Adipose tissue (tissue), 3 donors: ENCODE data around the gene NRP2. TPM values are rescaled to one million over a fixed set of nuclear protein-coding genes. Genes with fewer than 3 reads are reported as not detected.

Source experiments
- H3K27ac ChIP-seq: one replicate; pipeline ENCODE4 v1.5.1; 2013; ENCODE audit warnings: low read depth, low read length
- WGBS, 3 donors: extraction: QIAGEN DNeasy Blood & Tissue Kit; methylation state at CpG; one replicate each; pipeline ENCODE4 v1.1.7; 2013; 5-methylcytosine and 5-hydroxymethylcytosine counted together
- polyA plus RNA-seq, 3 donors: library from polyadenylated mRNA; stranded (reverse); fragments of 200-250 nt; gene quantifications; one replicate each; pipeline ENCODE4 v1.2.3, GENCODE V29; 2013
- donor health status: healthy with polysubstance abuse.
- donor health status: Bipolar disorder and iron deficiency.
- donor health status: healthy.

The NRP2 gene
- polyA plus RNA-seq, 3 donors = 1.7 to 20.4 (median 11.4) TPM

DNA sequence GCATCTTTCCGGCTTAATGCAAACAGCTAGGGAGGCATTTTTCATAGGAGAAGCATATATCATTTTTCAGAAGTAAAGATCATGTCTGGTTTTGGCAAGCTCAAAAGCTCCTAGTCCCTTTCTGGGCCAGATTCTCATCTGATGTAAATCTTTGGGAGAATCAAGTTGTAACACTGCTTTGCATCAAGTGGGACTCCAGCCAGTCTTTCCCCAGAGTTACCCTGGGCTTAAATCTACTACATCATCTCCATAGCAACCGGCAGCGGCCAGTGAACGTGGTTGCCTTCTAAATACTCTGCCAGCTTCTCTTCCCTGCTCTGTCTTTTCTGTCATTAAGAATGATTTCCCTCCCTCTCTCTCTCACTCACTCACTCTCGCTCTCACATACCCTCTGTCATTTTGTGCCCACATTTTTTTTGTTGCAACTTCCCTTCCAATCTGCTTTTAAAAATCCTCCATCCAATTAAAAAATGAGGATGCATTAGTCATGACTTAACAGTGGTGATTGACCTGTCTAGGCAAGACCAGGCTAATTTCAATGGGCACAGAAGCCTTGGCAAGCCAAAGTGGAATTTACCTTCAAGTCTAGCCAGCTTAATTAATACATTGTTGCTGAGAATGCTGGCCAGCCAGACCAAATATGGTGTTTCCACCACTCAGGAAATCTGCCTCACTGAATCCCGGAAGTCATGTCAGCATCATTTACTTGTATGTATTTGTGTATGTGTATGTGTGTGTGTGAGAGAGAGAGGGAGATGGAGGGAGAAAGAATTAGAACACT is 93.0 kb downstream of the NRP2 start:
- H3K27ac ChIP-seq = no peak overlapping the region
- WGBS, 3 donors = 48 to 59% (median 56%) methylated on average over 6 of the region's 6 CpGs

DNA sequence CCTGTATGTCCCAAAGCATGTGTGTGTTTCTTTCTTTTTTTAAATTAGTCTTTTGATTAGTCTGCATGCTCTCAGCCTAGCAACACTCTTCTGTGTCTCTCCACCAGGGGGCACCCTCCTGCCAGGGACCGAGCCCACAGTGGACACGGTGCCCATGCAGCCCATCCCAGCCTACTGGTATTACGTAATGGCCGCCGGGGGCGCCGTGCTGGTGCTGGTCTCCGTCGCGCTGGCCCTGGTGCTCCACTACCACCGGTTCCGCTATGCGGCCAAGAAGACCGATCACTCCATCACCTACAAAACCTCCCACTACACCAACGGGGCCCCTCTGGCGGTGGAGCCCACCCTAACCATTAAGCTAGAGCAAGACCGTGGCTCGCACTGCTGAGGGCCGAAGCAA is 93.8 kb downstream of the NRP2 start:
- 57 to 86% (median 77%) methylated on average over 19 of the region's 19 CpGs for whole genome bisulfite sequencing, 3 donors
- no peak overlapping the region for H3K27ac ChIP-seq

- 71 to 84% (median 79%) methylated on average over 5 of the region's 5 CpGs for WGBS, 3 donors
These were observed 94.4 kb downstream of the NRP2 start for GRCh38 chr2:205776720-205777119.

DNA sequence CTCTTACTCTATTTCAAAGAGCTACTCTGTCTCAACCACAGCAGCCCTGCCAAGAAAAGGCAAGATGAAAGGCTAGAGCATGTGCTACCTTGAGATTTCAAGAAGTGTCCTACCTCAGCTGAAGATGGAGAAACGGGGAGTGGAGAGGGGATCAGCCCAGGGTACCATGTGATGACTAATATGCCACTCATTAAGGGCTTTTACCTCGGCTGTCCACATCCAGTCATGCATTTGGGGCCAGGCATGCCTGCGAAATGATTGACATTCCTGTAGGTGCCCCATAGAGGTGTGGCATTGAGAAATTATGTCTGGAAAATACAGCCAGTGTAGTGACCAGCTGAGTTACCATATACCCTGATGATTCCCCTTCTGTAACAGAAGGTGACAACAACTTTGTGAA is 96.1 kb downstream of the NRP2 start:
- no peak overlapping the region for H3K27ac ChIP-seq
- 79 to 91% (median 86%) methylated on average over 3 of the region's 3 CpGs for WGBS, 3 donors

More at GRCh38 chr2:205776720-205777119, 94.4 kb downstream of the NRP2 start:
- H3K27ac ChIP-seq = no peak overlapping the region

DNA sequence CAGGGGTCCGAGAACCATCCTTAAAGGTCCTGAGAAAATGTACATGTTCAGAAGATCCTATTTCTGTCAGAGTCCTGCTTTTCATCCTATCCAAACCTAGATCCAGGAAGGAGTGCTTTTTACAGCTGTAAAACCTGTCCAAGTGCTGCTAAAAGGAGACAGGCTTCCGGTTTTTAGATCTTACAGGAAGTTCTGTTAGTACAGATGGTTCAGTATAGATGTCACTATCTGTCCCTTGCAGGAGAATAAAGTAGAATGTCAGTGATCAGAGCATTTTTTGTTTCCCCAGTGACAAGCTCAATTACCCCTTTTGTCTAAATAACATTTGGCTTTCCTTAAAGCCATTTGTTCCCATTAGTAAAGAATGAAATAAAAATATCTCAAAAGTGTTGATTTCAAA is 98.3 kb downstream of the NRP2 start:
- no peak overlapping the region for H3K27ac ChIP-seq
- WGBS, 3 donors = 59 to 77% (median 66%) methylated on average over 2 of the region's 2 CpGs

DNA sequence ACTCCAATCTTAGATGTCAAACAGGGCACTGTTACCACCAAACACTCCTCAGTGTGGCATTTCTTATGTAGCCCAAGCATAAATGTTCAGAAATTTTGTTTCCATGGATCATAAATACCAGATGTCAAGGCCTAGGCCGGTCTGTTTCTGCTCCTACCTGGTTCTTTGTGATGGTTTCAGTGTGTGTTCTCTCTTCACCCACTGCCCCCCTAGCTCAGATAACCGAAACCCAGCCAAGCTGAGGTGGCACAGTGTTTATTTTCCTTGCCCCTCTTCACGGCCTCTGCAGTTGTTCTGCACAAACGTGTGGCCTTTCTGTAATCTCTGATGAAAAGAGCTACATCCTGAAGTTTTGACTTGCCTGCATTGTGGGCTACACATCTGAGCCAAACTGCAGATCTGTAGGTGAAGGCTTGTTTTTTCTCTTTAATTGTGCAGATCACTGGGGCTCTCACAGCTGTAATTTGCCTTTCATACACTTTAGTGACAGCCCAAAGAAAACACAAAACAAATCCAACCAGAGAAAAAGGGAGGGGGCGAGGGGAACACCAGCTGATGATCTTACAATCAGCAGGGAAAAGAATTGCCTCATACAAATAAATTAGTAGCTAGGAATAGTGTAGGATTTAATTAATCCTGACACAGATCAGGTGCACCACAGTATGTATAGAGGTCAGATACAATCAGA is 99.1 kb downstream of the NRP2 start:
- 74 to 79% (median 77%) methylated on average over 5 of the region's 5 CpGs for WGBS, 3 donors
- H3K27ac ChIP-seq = no peak overlapping the region

DNA sequence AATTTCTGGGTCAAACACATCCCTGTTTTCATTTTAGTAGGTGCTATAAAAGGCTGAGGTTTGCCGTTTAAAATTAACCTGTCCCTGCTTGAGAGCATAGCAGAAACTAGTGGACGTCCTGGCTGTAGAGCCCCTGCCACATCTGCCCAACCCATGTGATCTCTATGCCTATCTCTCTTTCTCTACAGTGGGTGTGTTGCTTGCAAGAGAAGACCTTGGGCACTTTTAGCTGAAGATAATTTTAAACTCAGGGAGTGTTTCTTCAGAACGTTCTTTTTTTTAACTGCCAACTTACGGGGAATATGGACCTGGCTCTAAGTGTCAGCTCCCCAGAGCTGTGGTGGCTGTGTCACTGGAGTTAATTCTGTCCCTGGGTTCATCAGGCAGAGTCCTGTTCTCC is 100.6 kb downstream of the NRP2 start:
- no peak overlapping the region for H3K27ac ChIP-seq
- 77 to 91% (median 85%) methylated on average over 4 of the region's 4 CpGs for WGBS, 3 donors

DNA sequence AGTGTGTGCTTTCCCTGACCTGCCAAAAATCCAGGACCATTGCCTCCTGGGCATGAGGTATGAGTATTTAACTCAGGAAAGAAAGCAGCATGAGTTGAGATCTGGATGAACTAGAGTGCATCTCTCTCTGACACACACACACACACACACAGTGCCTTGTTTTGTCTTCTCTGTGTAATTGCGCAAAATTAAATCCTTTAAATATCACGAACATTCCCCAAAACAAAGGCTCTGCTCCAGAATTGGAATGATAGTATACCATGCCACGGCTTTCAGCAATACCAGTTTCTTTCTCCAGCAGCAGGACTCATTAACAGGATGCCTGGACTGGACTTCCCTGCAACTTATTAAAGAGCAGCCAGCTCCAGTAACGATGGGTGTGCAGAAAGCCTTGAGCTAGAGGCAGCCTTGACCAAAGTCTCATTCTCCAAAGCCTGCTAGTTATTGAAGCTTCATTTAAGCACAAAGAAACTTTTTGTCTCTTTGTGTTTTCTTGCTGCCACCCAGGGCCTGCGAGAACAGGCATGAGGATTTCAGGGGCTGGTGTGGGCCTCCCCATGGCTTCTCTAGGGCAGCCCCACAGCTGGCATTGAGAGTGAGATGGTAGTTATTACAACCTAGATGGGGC is 101.7 kb downstream of the NRP2 start:
- H3K27ac ChIP-seq = no peak overlapping the region
- WGBS, 3 donors = 85 to 94% (median 93%) methylated on average over 5 of the region's 5 CpGs

DNA sequence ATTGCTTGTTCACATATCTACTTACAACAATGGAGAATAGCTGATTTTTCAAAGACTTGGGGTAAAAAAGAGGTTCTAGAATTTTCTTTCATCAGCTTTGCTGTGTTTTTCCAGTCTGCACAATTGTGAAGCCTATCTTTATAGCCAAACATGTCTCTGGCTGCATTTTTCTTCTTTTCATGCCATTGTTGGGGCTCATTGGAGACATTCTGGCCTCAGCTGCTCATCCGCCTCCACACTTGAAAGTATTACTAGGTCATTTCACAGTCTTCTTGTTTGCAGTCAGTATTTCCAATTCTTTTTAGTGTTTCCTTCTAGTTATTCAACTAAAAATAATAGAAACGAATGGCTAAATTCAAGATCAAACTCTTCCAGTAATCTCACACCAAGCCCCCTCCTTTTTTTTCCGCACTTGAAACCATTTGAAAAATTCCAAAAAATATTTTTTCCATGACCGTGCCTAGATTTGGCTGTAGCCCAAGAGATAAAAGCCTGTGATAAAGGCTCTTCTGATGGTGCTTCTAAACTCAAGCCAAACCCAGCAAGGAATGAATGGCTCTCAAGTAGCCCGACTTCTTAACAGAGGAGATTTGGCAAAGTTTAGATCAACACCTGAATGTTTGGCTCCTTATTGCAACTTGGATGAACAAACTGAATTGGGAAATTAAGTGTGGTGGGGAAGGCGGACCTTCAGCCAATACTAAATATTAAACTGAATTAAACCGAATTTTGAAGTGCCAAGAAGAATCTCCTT is 103.4 kb downstream of the NRP2 start:
- H3K27ac ChIP-seq = no peak overlapping the region
- WGBS, 3 donors = 65 to 70% (median 67%) methylated on average over 7 of the region's 7 CpGs

GRCh38 chr2:205786976-205787375 is 104.7 kb downstream of the NRP2 start:
- H3K27ac ChIP-seq = no peak overlapping the region
- 87 to 94% (median 91%) methylated on average over 4 of the region's 4 CpGs for WGBS, 3 donors

GRCh38 chr2:205787761-205788160 is 105.5 kb downstream of the NRP2 start:
- H3K27ac ChIP-seq = no peak overlapping the region
- WGBS, 3 donors = 84 to 95% (median 93%) methylated on average over 3 of the region's 3 CpGs

GRCh38 chr2:205789906-205790305 is 107.6 kb downstream of the NRP2 start:
- no peak overlapping the region for H3K27ac ChIP-seq
- 74 to 86% (median 79%) methylated on average over 1 of the region's 1 CpG for WGBS, 3 donors

DNA sequence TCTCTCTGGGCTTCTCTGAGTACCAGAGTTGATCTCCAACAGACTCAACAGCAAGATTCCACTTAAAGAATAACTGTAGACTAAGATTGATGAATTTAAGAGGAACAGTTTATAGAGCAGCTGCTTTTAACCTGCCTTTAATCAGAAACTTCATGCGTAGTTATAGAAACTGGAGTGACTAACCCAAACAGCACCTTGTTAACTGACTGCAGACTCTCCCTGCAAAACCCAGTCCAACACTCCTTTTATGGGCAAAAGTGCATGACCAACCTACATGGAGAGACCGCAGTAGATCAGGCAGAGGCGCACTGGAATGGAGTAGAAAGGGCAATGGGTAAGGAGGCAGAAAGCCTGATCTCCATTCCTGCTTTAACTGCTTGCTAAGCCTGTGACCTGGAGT is 110.6 kb downstream of the NRP2 start:
- WGBS, 3 donors = 84 to 98% (median 89%) methylated on average over 3 of the region's 3 CpGs
- no peak overlapping the region for H3K27ac ChIP-seq

DNA sequence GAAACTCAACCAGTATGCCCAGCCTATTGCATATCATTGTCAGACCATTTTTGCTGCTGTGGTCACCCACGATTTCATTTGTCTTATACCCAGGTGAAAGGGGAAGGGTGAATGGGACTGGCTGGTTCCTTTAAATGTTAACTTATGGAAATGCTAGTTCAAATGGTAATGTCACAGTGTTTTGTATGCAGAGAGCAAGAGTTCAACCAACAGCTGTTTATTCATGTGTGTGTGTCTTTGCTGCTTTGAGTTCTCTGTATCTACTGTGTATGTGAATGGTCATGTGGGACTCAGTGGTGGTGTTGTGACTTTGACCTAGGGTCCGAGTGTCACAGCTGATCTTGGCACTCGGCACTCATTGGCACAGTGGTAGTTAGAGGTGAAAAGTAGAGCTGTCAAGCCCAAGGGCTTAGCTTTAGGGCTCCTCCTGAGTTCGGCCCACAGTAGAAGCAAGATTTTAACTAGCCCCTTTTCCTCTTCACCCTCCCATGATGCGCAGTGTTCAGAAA is 114.6 kb downstream of the NRP2 start:
- H3K27ac ChIP-seq = no peak overlapping the region
- 88 to 94% (median 91%) methylated on average over 5 of the region's 5 CpGs for WGBS, 3 donors

DNA sequence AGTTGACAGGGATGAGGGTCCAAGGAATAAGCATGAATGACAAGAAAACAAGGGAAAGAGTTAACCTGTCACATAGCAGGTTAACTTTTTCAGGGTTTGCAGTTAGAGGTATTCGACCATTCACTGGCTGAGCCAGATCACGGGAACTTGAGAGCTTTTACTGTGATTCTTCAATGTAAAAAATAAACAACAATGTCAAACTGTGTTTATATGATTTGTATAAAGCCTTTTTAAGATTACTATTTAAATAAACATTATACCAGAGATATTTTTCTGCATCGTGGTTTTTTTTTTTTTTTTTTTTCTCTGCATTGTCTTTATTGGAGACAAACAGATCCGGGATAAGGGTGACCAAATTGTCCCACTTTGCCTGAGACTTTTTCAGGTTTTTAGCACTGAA is 115.6 kb downstream of the NRP2 start:
- no peak overlapping the region for H3K27ac ChIP-seq
- WGBS, 3 donors = 86 to 89% (median 89%) methylated on average over 4 of the region's 4 CpGs

DNA sequence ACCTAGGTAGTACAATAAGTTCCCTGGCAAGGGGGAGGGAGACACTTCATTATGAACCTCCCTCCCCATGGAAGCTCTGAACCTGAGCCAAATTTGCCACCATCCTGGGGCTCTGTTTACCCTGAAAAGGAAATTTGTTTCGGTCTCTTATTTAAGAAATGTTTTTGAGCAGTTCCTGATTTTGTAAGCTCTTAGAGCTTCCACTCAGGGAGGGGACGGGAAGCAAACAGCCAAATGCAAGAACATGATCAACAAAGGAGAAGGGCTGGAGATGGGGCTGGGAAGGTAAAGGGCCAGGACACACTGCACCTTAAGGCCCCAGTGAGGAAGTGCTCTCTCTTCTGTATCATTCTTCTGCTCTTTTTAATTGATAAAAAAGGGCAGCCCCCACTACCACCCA is 117.9 kb downstream of the NRP2 start:
- no peak overlapping the region for H3K27ac ChIP-seq
- WGBS, 3 donors = 38 to 75% (median 44%) methylated on average over 2 of the region's 2 CpGs

- WGBS, 3 donors = 34 to 48% (median 41%) methylated on average over 3 of the region's 3 CpGs
- no peak overlapping the region for H3K27ac ChIP-seq
These were observed 118.5 kb downstream of the NRP2 start for GRCh38 chr2:205800773-205801172.

GRCh38 chr2:205802065-205802464 is 119.8 kb downstream of the NRP2 start:
- no peak overlapping the region for H3K27ac ChIP-seq
- WGBS, 3 donors = 67 to 84% (median 79%) methylated on average over 7 of the region's 7 CpGs

DNA sequence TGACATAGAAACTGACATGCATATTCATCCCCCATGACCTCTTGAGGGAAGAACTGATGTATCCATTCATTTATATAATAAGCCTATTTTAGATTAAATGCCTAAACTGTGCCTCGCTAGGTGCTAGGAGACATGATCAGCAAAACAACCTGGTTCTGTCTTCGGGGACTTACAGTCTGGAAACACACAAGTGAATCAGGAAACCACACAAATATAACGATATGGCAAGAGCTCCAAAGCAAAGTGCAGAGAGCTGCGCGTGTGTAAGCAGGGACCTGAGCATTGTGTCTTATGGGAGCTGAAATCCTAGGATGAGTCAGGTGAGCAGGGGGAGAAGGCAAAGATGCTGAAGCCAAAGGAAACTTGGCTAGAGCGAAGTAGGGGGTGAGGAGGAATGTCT is 120.6 kb downstream of the NRP2 start:
- no peak overlapping the region for H3K27ac ChIP-seq
- WGBS, 3 donors = 62 to 86% (median 62%) methylated on average over 6 of the region's 6 CpGs
